Islet precursor cell (in vitro differentiated cells): ENCODE measurements around the gene CTIF.
A peak's percentile ranks its signal among the peaks of the same experiment; 100 is the strongest.

Experiments
- DNase-seq: peaks from one replicate; pipeline ENCODE4 v3.0.0-alpha.2; 2018

The CTIF gene

GRCh38 chr18:48840491-48840877 lies 301.7 kb downstream of the CTIF start:
- peak; percentile 81 for DNase-seq

DNA sequence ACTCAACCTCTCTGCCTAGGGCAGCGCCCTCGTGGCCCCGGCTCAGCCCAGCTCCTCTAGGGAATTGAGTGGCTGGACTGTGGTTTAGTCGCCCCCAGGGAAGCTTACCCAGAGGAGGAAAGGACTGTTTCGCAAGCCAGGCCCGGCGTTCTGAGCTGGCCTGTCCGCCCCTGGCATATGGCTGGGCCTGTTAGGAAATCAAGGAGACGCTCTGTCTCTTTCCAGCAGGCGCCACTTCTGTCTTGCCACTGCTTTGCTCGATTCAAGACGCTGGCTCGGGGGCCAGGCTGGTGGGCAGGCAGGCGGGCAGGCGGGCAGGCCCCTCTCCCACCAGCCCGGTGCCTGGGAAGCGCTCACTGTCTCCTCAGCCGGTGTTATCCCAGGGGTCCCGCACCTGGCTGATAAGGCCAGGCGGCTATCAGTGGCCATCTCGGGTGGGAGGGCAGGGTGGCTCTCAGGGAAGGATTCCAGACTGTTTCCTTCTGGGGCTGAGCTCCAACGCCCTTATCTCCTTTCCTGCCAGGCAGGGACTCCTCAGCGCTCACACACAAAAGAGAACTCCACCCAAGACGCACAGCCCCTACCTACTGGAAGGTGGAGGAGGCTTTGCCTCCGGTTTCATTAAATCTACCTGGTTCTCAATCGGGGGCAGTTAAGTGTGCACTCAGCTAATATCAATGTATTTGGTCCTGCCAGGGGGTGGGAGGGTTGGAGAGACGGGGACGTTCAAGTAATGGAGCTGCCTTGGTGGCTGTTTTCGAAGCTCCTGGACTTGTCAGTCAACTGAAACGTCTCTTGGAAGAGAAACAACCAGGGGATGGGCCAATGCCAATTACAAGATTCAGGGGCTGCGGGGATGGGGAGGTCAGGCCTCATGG lies 302.8 kb downstream of the CTIF start:
- DNase-seq, result peak; percentile 92

GRCh38 chr18:48842259-48843061 lies 303.6 kb downstream of the CTIF start:
- DNase-seq, result no peak

DNA sequence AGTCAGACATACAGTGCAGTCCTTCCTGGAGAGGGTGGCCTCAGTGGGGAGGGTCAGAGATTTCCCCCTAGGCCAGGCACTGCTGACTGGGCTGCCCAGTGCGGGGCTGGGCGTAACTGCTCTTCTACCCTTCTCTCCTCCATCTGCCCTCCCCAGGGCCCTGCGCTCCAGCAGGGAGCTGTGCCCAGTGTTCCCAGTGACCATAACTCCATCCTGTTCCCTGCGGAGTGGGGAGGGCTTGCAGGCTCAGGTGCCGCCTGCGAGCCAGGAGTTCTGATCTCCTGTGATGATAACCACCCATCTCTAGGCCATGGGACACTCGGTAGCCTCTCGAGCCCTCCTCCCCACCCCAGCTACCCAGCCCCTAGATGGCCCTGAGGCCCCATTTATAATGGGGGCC lies 304.3 kb downstream of the CTIF start:
- no peak for DNase-seq

DNA sequence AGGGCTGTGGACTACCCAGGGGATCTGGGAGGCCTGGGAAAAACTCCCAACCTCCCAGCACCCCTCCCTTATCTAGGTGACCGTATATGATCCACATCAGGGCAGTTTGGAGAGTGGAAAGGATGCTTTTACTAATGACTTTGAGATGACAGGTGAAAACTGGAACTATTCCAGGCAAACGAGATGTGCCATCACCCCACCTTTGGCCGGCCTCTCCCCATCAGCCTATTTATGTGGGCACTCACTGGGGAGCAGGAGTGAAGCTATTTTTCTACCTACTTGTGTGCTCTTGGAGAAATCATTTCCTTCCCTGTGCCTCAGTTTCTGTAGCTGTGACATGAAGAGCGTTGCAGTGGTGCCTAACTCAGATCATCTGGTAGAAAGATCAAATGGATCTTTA lies 304.8 kb downstream of the CTIF start:
- no peak for DNase-seq

DNA sequence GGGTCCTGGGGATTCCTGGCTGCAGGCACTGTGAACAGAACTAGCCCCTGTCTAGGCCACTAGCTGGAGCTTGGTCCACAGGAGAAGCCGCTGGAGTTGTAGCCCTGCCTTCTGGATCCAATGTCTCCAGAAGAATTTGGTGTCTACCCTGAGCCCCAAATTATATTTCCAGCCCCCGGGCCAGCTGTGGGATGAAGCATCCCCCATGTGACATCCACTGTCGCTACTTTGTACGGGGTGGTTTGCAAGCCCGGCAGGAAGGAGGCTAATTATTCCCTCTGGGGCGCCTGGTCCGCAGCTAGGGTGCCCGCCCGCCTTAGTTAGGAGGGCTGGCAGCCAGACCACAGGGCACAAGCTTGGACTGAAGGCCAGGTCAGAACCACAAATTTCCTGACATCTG lies 305.4 kb downstream of the CTIF start:
- no peak for DNase-seq

DNA sequence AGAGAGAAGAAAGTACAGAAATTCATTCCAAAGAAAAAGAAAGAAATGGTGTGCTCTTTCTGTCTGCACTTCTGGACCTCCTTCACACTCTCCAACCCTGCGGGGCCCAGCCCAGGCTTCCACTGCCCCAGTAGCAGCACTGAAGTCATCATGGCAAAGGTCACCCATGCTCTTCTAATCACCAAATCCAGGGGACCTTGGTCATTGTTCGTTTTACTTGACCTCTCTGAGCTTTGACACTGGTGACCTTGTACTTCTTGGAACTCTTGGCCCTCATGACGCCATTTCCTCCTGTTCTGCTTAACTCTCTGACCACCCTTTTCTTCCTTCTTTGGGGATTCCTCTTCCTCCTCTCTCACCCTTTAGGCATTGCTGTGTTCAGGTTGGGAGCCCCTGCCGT lies 306.3 kb downstream of the CTIF start:
- no peak for DNase-seq

DNA sequence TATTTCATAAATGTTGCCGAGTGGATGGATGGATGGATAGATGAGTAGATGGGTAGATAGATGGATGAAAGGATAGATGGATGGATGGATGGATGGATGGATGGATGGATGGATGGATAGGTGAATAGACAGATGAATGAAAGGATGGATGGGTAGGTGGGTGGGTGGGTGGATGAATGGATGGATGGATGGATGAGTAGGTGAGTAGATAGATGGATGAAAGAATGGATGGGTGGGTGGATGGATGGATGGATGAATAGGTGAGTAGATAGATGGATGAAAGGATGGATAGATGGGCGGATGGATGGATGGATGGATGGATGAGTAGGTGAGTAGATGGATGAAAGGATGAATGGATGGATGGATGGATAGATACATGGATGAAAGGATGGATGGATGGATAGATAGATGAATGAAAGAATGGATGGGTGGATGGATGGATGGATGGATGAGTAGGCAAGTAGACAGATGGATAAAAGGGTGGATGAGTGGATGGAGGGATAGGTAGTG lies 307.6 kb downstream of the CTIF start:
- no peak for DNase-seq

DNA sequence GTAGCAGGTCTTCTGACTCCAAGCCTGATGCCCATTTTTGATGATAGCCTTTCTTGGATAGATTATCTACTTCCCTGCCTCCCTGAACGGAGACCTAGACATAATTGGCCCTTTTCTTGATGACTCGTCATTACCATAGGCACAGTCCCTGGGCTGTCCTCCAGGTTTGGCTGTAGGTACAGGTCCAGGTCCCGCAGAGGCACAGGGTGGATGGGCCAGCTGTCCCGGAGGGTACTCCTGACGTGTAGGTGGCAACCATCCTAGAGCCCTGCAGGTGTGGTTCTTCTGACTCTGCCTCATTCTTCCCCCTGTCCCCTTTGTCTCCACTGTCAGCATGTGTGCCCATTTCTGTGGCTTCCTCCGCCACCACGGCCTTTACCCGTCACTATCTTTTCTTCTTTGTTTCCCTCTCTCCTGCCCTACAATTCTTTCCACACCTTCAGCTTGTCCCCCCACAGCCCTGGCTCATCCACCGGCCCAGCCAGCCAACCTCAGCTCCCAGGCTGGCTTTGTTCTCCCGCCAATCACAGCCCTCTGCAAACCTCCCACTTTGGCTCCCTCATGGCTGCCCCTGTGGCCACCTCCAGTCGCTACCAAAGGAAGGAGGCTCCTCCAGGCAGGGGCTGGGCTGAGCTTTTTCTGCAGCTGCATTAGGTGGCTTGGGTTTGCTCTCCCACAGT lies 309.1 kb downstream of the CTIF start:
- no peak for DNase-seq

- DNase-seq, result peak; percentile 76
These were observed 309.9 kb downstream of the CTIF start for GRCh38 chr18:48848641-48849143.

GRCh38 chr18:48850822-48851598 lies 312.2 kb downstream of the CTIF start:
- no peak for DNase-seq

DNA sequence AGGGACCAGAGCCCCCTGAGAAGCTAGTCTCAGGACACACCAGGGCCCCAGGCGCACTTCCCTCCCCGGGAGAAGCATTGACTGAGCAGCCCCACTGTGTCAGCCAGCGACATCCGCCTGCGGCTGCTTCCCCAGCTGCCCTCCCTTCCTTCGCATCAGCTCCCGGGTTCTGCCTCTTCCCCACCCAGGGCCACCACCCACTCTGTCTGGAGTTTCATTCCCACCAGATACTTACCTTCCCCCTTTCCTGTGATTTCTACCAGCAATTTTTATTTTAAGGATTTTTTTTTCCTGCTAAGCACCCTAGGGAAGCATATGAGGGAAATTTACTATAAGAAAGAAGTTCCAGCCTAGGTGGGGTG lies 312.7 kb downstream of the CTIF start:
- no peak for DNase-seq

DNA sequence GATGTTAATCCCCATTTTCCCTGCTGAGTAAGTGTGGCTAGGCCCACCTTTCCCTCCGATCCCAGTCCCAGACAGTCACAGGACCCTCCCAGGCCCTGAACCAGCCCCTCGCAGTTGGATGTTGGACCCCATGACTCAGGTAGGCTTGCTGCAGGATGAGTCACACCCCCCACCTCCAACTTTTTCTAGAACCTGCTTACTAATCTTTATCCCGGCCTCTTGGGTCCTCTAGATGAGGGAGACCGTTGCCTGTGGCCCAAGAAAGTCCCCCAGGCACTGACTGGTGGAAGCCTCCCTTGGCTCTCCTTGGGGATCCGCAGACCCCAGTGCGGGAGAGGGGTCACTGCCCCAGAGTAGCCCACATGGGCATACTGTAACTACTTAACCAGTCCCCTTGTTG lies 313.5 kb downstream of the CTIF start:
- peak; percentile 73 for DNase-seq

GRCh38 chr18:48852794-48853193 lies 314.0 kb downstream of the CTIF start:
- DNase-seq, result no peak

- DNase-seq, result no peak
These were observed 314.8 kb downstream of the CTIF start for GRCh38 chr18:48853588-48853987.

DNA sequence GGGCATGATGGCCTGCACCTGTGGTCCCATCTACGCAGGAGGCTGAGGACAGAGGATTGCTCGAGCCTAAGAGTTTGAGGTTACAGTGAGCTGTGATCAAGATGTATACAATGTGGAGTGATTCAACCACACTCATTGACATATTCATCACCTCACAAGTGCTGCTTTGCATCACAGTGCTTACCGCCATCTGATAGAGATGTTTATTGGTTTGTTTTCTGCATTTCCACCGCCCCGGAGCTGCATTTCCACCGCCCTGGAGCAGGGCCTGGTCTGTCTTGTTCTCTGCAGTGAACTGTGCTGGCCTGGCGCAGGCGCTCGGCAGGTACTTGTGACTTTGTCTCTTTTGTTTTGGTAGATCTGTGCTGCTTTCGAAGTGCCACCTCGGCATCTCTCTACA lies 315.9 kb downstream of the CTIF start:
- no peak for DNase-seq

- DNase-seq, result no peak
These were observed 316.9 kb downstream of the CTIF start for GRCh38 chr18:48855422-48856377.

DNA sequence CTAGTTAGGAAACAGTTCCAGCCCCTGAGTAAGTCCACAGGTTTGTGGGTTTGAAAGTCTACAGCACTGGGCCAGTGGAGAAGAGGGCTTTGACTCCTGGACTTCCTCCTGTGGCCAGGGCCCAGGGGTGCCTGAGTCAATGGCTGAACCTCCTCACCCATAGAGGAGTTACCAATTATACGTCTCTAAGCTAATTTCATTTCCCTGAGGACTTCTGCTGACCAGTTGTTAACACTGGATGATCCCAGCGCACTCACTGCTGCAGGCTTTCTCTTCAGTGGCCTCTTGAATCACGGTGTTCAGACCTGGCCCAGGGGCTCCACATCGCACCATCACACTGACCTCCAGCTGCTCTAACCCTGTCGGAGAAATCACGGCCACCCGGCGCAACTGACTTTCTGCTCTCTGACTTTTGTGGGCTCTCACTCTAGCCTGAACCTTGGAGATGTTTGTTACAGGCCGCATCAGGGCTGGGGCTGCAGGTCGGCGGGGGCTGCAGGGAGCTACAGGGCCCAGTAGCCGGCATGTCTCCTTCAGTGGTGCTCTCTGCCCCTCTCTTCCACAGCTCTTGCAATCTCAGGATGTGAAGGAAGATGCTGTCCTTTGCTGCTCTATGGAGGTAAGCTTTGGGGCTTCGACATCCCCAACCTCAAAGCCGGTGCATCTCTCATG lies 318.3 kb downstream of the CTIF start:
- DNase-seq, result no peak

- DNase-seq, result no peak
These were observed 319.8 kb downstream of the CTIF start for GRCh38 chr18:48858676-48859075.
